ENCODE data around the gene GPR34.
"Not testable (repeated sequence)": the region's sequence is repeated elsewhere in the genome, so short reads cannot be mapped to it uniquely, and the experiment has no call there.

The GPR34 gene

DNA sequence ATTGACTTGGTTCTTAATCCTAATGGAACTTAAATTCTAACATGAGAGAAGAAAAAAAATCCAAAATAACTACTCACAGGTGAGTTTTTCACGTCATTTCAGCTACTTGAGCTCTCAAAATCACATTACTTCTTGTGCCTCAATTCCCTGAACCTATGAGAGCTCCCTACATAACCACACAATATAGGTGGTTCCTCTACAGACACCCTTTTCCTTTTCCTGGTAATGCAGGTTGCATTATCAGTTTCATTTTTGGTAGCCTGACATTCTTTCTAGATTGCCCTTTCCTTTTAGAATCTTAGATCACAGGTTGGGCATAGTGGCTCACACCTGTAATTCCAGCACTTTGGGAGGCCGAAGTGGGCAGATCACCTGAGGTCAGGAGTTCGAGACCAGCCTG, 4.3 kb downstream of the GPR34 start:
- no peak for DNase-seq (ENCODE audit: low spot score)

GRCh38 chrX:41695426-41695825, 6.7 kb downstream of the GPR34 start:
- no peak for DNase-seq (ENCODE audit: low spot score)

DNA sequence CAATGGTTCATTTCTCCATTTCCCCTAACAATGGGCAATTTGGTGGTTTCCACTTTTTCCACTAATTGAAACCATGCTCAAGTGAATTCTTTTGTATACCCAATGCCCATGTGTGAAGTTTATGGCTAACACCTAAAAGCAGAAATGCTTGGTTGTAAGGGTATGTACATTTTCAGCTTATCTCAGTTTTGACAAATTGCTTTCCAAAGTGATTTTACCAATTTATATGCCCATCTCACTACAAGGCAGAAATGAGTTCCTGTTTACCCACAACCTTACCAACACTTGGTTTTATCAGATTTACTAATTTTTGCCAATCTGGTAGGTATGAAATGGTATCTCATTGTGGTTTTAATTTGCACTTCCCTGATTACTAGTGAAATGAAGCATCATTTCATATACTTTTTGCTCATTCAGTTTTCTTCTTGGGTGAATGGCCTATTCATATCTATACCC, 14.8 kb downstream of the GPR34 start:
- DNase-seq (ENCODE audit: low spot score) = no peak

- no peak for DNase-seq (ENCODE audit: low spot score)
Measured at GRCh38 chrX:41705042-41705441, 16.3 kb downstream of the GPR34 start.

DNA sequence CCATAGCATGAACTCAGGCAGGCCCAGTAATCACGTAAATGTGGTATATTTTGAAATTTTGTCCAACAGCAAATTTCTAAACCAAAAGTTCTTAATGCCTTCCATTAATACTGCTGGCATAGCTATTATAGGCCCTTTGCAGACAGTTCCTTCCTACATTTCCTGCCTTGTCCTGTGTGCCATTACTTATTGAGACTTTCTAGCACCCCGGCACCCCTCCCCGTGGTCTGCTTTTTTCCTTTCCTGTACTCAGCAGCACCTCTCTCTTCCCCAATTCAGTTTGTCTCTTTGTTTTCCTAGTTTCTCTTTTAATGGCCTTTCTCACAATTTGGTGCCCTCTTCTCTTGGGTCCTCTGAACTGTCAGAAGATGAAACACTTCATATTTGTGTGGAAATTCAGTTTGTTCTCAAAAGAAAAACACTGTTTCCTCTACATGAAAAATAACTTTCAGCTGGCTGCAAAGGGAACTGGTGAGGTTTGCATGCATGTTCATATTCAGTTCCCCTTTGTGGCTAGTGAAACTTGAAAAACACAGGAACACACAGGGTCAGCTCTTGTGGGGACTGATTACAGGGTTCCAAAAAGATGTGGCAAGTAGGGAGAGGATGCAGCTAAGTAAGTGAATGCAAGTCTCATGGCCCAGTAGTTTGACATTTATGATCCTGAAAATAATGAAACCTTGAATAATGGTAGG, 17.1 kb downstream of the GPR34 start:
- no peak for DNase-seq (ENCODE audit: low spot score)

- DNase-seq (ENCODE audit: low spot score) = no peak
Measured at GRCh38 chrX:41707218-41707617, 18.4 kb downstream of the GPR34 start.

DNA sequence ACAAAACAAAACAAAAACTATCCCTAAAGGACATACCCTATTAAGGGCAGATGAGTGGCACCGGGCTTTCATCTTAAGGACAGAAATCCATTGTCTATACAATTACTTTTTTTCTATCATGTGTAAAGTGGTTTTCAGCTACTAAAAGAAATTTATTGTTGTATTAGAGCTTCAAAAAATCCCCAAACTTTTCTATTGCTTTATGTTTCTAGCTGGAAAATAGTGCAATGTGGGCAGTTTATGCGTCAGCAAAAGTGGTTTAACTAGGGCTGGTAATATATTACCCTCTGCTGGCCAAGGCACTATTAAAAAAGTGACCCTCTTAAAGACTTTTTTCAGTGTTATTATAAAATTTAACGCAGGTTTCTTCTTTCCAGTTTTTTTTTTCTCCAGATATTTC, 19.7 kb downstream of the GPR34 start:
- DNase-seq (ENCODE audit: low spot score) = no peak

DNA sequence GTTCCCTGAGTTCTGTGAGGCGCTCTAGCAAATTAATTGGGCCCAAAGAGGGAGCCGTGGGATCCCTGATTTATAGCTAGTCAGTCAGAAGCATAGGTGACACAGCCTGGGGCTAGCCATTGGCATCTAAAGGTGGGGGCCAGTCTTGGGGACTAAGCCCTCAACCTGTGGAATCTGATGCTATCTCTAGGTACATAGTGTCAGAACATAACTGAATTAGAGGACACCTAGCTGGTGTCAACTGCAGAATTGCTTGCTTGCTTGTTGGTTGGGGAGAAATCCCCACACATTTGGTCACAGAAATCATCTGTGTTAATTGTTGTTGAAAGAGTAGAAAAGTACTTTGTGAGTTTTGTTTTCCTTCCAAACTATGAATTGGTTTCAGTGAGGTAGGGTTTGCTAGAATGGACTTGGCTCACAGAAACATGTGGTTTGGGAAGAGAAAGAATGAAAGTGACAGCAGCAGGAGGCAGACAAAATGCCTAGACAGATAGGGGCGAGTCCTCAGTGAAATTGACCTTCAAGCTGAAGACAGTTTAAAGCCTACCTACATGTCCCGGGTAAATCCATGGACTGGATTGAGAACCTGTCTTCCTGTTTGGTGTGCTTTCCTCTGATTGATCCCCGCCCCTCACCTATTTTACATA, 22.4 kb downstream of the GPR34 start:
- DNase-seq (ENCODE audit: low spot score) = no peak

DNA sequence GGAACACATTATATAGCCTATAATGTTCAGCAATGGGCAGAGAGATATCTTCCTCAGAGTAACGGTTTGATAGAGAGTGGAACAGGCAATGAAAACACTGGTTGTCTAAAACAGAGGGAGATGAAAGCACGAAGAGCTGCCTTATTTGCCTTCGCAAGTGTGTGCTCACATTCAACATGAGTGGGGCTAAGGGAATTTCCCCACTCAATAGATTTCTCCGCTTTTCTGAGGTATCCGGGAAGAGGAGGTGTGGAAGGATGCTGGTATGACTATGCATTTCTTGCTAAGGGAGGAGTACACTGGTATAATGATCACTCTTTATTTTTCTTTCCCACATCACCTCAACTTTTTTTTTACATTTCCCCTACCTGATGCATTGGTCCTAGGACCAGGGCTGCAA, 27.4 kb downstream of the GPR34 start:
- no peak for DNase-seq (ENCODE audit: low spot score)

- no peak for DNase-seq (ENCODE audit: low spot score)
Measured at GRCh38 chrX:41716767-41717473, 28.1 kb downstream of the GPR34 start.

DNA sequence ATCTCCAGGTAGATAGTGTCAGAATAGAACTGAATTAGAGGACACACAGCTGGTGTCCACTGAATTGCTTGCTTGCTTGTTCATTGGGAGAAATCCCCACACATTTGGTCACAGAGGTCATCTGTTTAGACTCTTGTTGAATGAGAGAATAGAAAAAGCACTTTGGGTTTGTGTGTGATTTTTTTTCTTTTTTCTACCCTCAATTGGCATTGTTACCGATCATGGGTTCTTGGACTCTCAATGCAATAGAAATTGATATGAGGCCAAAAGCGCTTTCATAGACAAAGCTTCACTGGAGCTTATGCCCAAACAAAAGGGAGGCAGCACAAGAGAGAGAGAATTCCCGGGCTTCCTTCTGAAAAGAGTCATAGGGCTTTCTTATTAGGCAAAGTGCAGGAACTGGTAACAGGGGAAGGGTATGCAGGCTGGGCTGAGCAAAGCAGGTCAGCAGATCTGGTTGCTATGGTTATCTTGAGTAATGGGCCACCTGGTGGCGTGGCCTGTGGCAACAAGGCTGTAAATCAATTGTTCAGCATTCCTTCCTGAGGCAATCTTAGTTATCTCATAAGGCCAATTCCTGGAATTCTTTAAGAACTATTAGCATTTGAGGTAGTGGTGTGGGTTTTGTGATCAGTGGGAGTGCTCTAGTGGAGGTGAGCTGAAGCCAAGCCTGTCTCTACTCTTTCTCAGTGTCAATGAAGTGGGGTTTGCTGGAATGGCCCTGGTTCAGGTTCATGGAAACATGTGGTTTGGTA, 29.9 kb downstream of the GPR34 start:
- no peak for DNase-seq (ENCODE audit: low spot score)

DNA sequence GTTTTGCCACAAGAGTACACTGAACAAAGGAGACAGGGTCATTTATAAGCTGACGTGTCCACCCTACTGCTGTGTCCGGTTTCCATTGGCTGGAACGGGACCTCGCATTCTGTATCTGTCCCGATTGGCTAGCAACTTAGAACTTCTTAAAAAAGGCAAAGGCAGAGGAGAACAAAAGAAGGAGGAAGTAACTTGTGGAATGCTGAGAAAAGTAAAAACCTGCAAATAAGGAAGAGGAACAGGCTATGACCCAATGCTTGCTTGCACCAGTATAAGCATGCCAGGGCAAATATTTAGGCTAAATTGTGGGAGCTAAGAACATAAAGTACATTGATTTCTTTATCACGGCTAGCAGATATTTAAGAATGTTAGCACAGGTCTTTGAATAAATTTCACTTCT, 30.8 kb downstream of the GPR34 start:
- DNase-seq (ENCODE audit: low spot score) = not testable (repeated sequence)

DNA sequence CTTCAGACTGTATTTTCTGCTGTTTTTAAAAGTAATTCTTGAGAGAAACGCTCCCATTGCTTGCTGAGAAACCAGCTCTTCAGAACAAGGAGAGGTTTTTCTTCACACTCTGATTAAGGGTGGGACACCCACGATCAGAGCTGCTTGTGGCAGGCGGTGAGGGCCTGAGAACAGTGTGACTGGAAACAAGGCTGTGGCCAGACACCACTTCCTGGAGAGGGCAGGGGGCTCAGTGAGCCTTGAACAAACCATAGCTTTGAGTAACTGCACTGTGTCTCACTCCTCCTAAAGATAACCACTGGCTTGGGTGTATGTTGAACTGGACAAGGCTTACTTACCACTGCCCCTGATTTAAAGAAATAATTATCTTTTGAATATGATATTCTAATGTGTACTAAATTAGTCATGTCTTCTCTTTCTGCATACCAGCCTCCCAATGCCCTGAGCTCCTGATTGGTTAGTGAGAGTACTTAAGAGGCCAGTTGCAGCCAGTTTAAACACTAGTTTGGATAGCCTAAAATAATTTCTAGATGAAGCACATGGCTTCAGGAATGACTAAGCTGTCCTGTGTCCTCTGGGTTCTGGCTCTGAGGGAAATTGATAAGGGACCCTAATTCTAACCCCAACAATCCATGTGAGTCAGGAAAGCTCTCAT, 31.5 kb downstream of the GPR34 start:
- DNase-seq (ENCODE audit: low spot score) = no peak

- no peak for DNase-seq (ENCODE audit: low spot score)
Measured at GRCh38 chrX:41721590-41721989, 32.8 kb downstream of the GPR34 start.

DNA sequence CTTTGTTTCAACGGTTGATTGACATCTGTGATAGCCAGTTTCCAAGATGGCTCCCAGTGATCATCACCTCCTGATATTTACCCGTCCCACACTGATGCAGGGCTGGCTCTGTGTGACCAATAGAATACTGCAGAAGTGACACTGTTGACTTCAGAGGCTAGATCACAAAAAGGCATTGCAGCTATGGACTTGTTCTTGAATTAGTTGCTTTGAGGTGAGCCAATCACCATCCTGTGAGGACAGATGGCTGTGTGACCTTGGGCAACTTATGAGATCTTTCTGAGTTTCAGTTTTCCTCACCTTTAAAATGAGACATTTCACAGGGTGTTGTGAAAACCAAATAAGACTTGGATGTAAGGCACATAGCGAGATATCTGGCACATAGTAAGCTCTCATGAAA, 33.4 kb downstream of the GPR34 start:
- DNase-seq (ENCODE audit: low spot score) = no peak

- DNase-seq (ENCODE audit: low spot score) = no peak
Measured at GRCh38 chrX:41722816-41723618, 34.2 kb downstream of the GPR34 start.

GRCh38 chrX:41723826-41724225, 35.1 kb downstream of the GPR34 start, which contains the start of gene GPR82:
Gene GPR82 (plus strand): TSS chrX:41724181. CDS start chrX:41727027, 2,846 bp downstream.
- DNase-seq (ENCODE audit: low spot score) = no peak

DNA sequence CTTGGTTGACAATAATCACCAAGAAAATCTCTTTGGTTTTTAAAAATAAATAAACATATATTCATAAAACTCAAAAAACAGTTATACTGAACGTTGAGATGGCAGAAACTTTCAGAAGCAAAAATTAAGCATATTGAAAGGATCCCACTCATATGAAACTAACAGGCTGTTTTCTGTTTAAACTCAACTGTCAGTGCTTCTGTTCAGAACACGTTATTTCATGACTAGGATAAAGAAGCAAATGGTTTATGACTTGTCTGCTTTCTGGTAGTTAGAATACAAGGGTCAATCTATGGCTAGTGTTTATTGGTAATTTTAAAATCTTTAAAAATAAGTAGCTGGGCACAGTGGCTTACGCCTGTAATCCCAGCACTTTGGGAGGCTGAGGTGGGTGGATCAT, 39.4 kb downstream of the GPR34 start:
- DNase-seq (ENCODE audit: low spot score) = no peak

DNA sequence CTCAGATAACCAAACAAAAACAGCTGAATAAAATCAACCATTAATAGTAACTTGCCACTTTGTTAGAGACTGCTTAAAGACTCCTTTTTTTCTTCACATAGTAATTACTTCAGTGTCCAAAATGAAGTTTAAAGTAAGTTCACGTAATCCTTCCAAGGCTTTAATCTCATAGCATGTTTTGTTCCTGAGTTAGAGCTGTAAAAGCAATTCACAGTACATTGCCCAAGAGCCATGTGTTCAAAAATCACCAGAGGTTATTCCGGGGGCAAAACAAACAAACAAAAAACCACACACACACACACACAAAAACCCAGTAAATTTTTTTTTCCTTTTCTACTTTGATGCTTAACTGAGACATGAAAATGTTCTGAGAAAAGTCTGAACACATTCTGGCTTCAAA, 41.3 kb downstream of the GPR34 start:
- DNase-seq (ENCODE audit: low spot score) = no peak

DNA sequence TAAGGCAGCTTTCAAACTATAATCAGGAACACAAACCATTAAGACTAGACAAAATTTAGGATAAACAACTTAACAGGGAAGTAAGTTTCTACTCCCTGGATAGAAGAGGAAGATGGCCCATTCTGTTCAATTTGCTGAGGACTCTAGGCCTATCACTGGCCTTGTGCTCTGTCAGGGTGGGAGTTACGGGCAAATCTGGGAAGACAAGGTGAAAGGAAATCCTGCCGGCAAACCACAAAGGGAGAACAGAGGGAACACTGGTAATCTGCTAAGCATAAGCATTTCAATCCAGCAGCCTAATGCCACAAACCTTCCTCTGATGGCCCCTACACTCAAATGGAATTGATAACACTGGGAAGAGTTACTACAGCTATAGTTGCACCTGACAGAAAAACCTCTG, 43.5 kb downstream of the GPR34 start:
- no peak for DNase-seq (ENCODE audit: low spot score)

- no peak for DNase-seq (ENCODE audit: low spot score)
Measured at GRCh38 chrX:41733939-41734338, 45.2 kb downstream of the GPR34 start.

Measured in AG08395 (cell line).